ENCODE results near the gene RHO. TPM values are rescaled to one million over a fixed set of nuclear protein-coding genes. Genes with fewer than 3 reads are reported as not detected.
A peak's percentile ranks its signal among the peaks of the same experiment; 100 is the strongest.
"Not testable (repeated sequence)": the region's sequence is repeated elsewhere in the genome, so short reads cannot be mapped to it uniquely, and the experiment has no call there.

The RHO gene
- total RNA-seq, 1 donor from 2014 or later: 0.09 TPM

GRCh38 chr3:129485721-129486663 lies 42.4 kb upstream of the RHO start:
- H3K4me3 Mint-ChIP-seq: no peak overlapping the region
- H3K27me3 Mint-ChIP-seq (ENCODE audit: low read depth): no peaks in the 10 kb centered on the region
- H3K4me1 Mint-ChIP-seq: peaks cover 43% of the 10 kb centered on the region
- TF ChIP-seq CTCF (IDR thresholded peaks at IDR 0.05; ENCODE audit: unreplicated experiment): no peak
- H3K9me3 Mint-ChIP-seq: no peaks in the 10 kb centered on the region
- H3K36me3 Mint-ChIP-seq: peaks cover 18% of the 10 kb centered on the region
- no peak for DNase-seq (ENCODE audit: low spot score in 2 of 2, unreplicated experiment in 2 of 2)
- H3K27ac Mint-ChIP-seq: peak overlapping the region; percentile 68

GRCh38 chr3:129486664-129487035 lies 41.8 kb upstream of the RHO start:
- no peak for DNase-seq (ENCODE audit: low spot score in 2 of 2, unreplicated experiment in 2 of 2)
- peak overlapping the region; percentile 55 for H3K27ac Mint-ChIP-seq
- no peak for TF ChIP-seq CTCF (IDR thresholded peaks at IDR 0.05; ENCODE audit: unreplicated experiment)
- H3K36me3 Mint-ChIP-seq: peaks cover 20% of the 10 kb centered on the region
- H3K4me1 Mint-ChIP-seq: peaks cover 37% of the 10 kb centered on the region
- H3K4me3 Mint-ChIP-seq: no peak overlapping the region
- H3K27me3 Mint-ChIP-seq (ENCODE audit: low read depth): no peaks in the 10 kb centered on the region
- no peaks in the 10 kb centered on the region for H3K9me3 Mint-ChIP-seq

GRCh38 chr3:129487183-129487867 lies 41.1 kb upstream of the RHO start:
- H3K4me3 Mint-ChIP-seq: no peak overlapping the region
- no peak for DNase-seq (ENCODE audit: low spot score in 2 of 2, unreplicated experiment in 2 of 2)
- H3K9me3 Mint-ChIP-seq: no peaks in the 10 kb centered on the region
- H3K36me3 Mint-ChIP-seq: peaks cover 25% of the 10 kb centered on the region
- peaks cover 30% of the 10 kb centered on the region for H3K4me1 Mint-ChIP-seq
- H3K27me3 Mint-ChIP-seq (ENCODE audit: low read depth): no peaks in the 10 kb centered on the region
- peak overlapping the region; percentile 47 for H3K27ac Mint-ChIP-seq
- no peak for TF ChIP-seq CTCF (IDR thresholded peaks at IDR 0.05; ENCODE audit: unreplicated experiment)

GRCh38 chr3:129487868-129488335 lies 40.5 kb upstream of the RHO start:
- peaks cover 28% of the 10 kb centered on the region for H3K4me1 Mint-ChIP-seq
- not testable (repeated sequence) for H3K9me3 Mint-ChIP-seq; H3K27ac Mint-ChIP-seq; H3K27me3 Mint-ChIP-seq (ENCODE audit: low read depth); H3K4me3 Mint-ChIP-seq; DNase-seq (ENCODE audit: low spot score in 2 of 2, unreplicated experiment in 2 of 2)
- peaks cover 24% of the 10 kb centered on the region for H3K36me3 Mint-ChIP-seq

GRCh38 chr3:129489258-129489657 lies 39.2 kb upstream of the RHO start:
- Mint-ChIP-seq H3K36me3 (peaks cover 20% of the 10 kb centered on the region), H3K4me1 (peaks cover 27% of the 10 kb centered on the region)
- not testable (repeated sequence) for H3K27ac Mint-ChIP-seq; H3K4me3 Mint-ChIP-seq; H3K9me3 Mint-ChIP-seq; DNase-seq (ENCODE audit: low spot score in 2 of 2, unreplicated experiment in 2 of 2); H3K27me3 Mint-ChIP-seq (ENCODE audit: low read depth)

- Mint-ChIP-seq H3K27ac (no peak overlapping the region), H3K4me3 (no peak overlapping the region), H3K9me3 (no peaks in the 10 kb centered on the region), H3K27me3 (ENCODE audit: low read depth) (no peaks in the 10 kb centered on the region), H3K36me3 (peaks cover 15% of the 10 kb centered on the region), H3K4me1 (peaks cover 34% of the 10 kb centered on the region)
- DNase-seq (ENCODE audit: low spot score in 2 of 2, unreplicated experiment in 2 of 2): peak; percentile 37 to 72
- TF ChIP-seq CTCF (IDR thresholded peaks at IDR 0.05; ENCODE audit: unreplicated experiment): peak; percentile 56
These were observed 38.2 kb upstream of the RHO start for GRCh38 chr3:129490273-129490675.

GRCh38 chr3:129491077-129491476 lies 37.4 kb upstream of the RHO start:
- DNase-seq (ENCODE audit: low spot score in 2 of 2, unreplicated experiment in 2 of 2); H3K27ac Mint-ChIP-seq; H3K27me3 Mint-ChIP-seq (ENCODE audit: low read depth); H3K9me3 Mint-ChIP-seq; H3K4me3 Mint-ChIP-seq: not testable (repeated sequence)
- H3K4me1 Mint-ChIP-seq: peaks cover 33% of the 10 kb centered on the region
- peaks cover 15% of the 10 kb centered on the region for H3K36me3 Mint-ChIP-seq

Measured in mesothelial cell of epicardium (in vitro differentiated cells).